ENCODE data around the gene SCYL2. TPM values are rescaled to one million over a fixed set of nuclear protein-coding genes. Genes with fewer than 3 reads are reported as not detected.
"Not testable (repeated sequence)": the region's sequence is repeated elsewhere in the genome, so short reads cannot be mapped to it uniquely, and the experiment has no call there.

Gene SCYL2, protein sequence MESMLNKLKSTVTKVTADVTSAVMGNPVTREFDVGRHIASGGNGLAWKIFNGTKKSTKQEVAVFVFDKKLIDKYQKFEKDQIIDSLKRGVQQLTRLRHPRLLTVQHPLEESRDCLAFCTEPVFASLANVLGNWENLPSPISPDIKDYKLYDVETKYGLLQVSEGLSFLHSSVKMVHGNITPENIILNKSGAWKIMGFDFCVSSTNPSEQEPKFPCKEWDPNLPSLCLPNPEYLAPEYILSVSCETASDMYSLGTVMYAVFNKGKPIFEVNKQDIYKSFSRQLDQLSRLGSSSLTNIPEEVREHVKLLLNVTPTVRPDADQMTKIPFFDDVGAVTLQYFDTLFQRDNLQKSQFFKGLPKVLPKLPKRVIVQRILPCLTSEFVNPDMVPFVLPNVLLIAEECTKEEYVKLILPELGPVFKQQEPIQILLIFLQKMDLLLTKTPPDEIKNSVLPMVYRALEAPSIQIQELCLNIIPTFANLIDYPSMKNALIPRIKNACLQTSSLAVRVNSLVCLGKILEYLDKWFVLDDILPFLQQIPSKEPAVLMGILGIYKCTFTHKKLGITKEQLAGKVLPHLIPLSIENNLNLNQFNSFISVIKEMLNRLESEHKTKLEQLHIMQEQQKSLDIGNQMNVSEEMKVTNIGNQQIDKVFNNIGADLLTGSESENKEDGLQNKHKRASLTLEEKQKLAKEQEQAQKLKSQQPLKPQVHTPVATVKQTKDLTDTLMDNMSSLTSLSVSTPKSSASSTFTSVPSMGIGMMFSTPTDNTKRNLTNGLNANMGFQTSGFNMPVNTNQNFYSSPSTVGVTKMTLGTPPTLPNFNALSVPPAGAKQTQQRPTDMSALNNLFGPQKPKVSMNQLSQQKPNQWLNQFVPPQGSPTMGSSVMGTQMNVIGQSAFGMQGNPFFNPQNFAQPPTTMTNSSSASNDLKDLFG
- 100 to 1,000 TPM in 1 of 4 donors, 10 to 100 TPM in 3; 24.6 to 103 (median 42.5) TPM for total RNA-seq

DNA sequence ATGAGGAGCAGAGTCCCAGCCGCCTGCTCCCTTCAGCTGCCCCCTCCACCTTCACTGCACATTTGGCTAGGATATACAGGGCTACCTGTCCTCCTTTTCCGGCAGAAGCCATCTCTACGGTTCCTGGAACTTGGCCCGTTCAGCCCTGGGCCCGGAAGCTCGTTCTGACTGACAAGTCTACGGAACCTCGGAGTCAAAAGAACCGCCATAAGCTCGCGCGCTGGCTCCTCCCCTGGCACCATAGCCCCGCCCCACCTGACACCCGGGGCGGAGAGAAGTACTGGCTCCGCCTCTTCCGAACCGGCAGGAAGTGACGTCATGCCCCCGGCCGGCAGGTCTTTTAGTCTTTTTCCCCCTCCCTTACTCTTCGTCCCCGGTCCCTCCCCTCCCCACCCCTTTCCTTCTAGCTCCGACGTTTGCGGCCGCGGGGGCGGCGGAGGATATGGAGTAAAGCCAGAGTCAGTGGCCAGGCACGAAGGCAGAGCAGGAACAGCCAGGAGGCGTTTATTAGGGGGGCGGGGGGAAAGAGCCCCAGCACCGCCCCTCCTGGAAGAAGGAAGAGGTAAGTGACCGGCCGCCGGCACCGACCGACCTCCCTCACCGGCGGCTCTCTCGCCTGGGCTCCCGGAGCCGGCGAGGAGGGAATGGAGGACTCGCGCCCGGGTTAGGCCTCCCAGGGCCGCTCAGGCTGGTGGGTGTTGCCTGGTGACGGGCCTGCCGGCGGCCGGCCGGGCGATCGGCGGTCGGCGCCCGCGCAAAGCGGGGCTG is at the start of gene SCYL2, which contains the start of gene DEPDC4:
Gene SCYL2 (plus strand): TSS at position 343 of the 768 bp plus-strand sequence. CDS start 15,794 bp downstream, outside the sequence.
Gene DEPDC4 (minus strand): TSS at position 245 of the 768 bp plus-strand sequence. CDS start 3 bp downstream, at position 242.
- peak; percentile 56 to 73 for TF ChIP-seq POLR2A (IDR thresholded peaks at IDR 0.05)
- TF ChIP-seq, protein P1, sequence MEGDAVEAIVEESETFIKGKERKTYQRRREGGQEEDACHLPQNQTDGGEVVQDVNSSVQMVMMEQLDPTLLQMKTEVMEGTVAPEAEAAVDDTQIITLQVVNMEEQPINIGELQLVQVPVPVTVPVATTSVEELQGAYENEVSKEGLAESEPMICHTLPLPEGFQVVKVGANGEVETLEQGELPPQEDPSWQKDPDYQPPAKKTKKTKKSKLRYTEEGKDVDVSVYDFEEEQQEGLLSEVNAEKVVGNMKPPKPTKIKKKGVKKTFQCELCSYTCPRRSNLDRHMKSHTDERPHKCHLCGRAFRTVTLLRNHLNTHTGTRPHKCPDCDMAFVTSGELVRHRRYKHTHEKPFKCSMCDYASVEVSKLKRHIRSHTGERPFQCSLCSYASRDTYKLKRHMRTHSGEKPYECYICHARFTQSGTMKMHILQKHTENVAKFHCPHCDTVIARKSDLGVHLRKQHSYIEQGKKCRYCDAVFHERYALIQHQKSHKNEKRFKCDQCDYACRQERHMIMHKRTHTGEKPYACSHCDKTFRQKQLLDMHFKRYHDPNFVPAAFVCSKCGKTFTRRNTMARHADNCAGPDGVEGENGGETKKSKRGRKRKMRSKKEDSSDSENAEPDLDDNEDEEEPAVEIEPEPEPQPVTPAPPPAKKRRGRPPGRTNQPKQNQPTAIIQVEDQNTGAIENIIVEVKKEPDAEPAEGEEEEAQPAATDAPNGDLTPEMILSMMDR (IDR thresholded peaks at IDR 0.05): peak in 1 of 4 experiments; percentile 5
- Histone ChIP-seq H3K4me3 (peak within 1 kb of the TSS; percentile 59 to 93), H3K4me1 (no peaks in the 10 kb centered on the region), H3K36me3 (no peaks in the 10 kb centered on the region), H3K9me3 (no peaks in the 10 kb centered on the region), H3K27me3 (no peaks in the 10 kb centered on the region), H3K27ac (peak within 1 kb of the TSS; percentile 95)
- intact Hi-C loops (cut with DNase I; ENCODE audit: low total_unique reads): no loop called here
- DNase-seq: peak; percentile 95 to 97

DNA sequence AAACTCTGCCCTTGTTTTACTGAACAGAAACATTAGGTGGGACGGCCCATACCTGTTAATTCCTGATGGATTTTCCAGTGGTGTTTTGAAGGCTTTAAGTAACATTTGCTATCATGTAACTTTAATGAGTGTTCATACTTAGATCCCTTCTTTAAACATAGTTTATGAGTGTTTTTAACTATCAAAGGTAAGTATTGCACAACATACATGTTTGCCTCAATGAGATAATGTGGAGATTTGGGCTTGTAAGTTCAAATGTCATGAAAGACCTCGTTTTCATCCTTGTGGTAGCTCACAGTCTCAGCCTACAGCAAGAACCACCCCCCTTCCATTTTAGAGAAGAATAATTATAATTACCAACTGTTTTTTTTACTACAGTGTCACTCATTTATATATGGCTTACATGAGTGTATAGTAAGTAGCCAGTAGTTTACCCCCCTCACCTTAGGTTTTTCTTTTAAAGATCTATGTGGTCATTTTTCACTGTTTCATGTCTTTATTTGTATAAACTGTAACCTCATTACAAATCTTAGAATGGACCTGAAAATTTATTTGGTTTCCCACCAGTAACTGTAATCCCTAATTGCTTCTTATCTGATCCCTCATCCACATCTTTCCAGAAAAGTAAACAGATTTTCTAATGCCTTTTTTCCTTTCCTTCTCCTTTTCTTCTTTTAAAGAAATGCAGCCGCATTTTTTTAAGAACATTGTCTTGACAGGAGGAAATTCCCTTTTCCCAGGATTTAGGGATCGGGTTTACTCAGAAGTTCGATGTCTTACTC is 47.5 kb upstream of the SCYL2 start:
- H3K4me3 ChIP-seq: no peak overlapping the region
- H3K36me3 ChIP-seq: no peaks in the 10 kb centered on the region
- H3K4me1 ChIP-seq: no peaks in the 10 kb centered on the region
- intact Hi-C loops (cut with DNase I; ENCODE audit: low total_unique reads): no loop called here
- no peak overlapping the region for H3K27ac ChIP-seq
- no peak for DNase-seq
- no peak for TF ChIP-seq POLR2A (IDR thresholded peaks at IDR 0.05)
- TF ChIP-seq, protein P1 (IDR thresholded peaks at IDR 0.05): no peak
- no peaks in the 10 kb centered on the region for H3K9me3 ChIP-seq
- H3K27me3 ChIP-seq: no peaks in the 10 kb centered on the region

DNA sequence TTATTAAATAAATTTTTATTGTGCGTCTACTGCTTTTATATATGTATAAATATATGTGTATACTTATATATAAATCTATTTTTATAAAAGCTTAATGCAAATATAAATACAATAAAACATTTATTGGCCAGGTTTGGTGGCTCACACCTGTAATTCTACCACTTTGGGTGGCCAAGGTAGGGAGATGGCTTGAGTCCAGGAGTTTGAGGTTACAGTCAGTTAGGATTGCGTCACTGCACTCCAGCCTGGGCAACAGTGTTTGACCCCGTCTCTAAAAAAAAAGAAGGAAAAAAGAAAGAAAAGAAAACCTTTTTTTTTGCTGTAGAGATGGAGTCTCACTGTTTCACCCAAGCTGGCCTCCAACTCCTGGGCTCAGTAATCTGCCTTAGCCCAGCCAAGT is 45.5 kb upstream of the SCYL2 start:
- H3K36me3 ChIP-seq: no peaks in the 10 kb centered on the region
- no peaks in the 10 kb centered on the region for H3K9me3 ChIP-seq
- H3K27ac ChIP-seq: no peak overlapping the region
- H3K4me3 ChIP-seq: no peak overlapping the region
- DNase-seq: no peak
- intact Hi-C loops (cut with DNase I; ENCODE audit: low total_unique reads): no loop called here
- no peaks in the 10 kb centered on the region for H3K27me3 ChIP-seq
- TF ChIP-seq, protein P1 (IDR thresholded peaks at IDR 0.05): no peak
- no peak for TF ChIP-seq POLR2A (IDR thresholded peaks at IDR 0.05)
- H3K4me1 ChIP-seq: no peaks in the 10 kb centered on the region

DNA sequence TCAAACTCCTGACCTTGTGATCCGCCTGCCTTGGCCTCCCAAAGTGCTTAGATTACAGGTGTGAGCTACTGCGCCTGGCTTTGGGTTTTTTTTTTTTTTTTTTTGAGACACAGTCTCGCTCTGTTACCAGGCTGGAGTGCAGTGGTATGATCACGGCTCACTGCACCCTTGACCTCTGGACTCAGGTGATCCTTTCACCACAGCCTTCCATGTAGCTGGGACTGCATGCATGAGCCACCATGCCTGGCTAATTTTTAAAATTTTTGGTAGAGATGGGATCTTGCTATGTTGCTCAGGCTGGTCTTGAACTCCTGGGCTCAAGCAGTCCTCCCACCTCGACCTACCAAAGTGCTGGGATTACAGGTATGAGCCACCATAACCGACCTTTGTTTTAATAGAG is 44.8 kb upstream of the SCYL2 start:
- H3K4me1 ChIP-seq; H3K27me3 ChIP-seq; H3K36me3 ChIP-seq; H3K4me3 ChIP-seq; intact Hi-C loops (cut with DNase I; ENCODE audit: low total_unique reads); H3K27ac ChIP-seq; H3K9me3 ChIP-seq; DNase-seq: not testable (repeated sequence)
